Measurements from ENCODE around the gene ABLIM3.

ABLIM3 gene

GRCh38 chr5:149284501-149284900 lies 143.2 kb downstream of the ABLIM3 start:
- no peak for DNase-seq

GRCh38 chr5:149285153-149285552 lies 143.9 kb downstream of the ABLIM3 start:
- DNase-seq, result no peak

DNA sequence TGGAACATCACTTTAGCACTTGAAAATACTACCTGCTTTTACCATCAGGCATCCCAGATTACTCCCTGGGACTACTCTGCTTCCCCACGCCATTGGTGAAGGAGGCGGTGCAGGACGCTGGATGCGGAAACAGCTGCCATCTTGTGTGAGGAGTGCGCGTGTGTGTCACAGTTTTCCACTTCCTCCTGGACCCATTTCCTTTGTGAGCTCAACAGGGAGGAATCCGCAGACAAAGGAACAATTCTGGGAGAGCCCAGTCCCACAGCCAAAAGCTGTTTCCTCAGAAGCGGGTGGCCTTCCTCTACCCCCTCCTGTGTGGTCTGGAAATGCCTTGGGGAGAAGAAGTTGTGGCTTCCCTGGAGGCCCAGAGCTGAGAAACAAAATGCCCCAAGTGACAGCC lies 147.1 kb downstream of the ABLIM3 start:
- no peak for DNase-seq

DNA sequence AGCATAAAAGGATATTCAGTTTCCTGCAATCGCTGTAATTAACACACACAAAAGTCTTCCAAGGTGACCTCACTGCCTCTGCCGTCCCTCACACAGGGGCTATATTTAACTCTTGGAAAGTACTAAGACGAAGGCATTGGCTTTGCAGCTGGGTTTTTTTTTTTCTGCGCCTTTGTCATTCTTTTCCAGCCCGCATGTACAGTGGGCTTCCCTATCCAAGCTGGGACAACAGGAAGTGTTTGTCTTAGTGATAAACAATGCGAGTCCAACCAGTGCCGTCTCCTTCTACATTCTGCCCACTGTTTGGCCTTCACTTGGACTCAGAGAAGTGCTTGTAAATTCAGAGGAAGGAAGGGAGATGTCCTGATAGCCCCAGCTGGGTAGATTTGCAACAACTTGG lies 148.0 kb downstream of the ABLIM3 start:
- no peak for DNase-seq

DNA sequence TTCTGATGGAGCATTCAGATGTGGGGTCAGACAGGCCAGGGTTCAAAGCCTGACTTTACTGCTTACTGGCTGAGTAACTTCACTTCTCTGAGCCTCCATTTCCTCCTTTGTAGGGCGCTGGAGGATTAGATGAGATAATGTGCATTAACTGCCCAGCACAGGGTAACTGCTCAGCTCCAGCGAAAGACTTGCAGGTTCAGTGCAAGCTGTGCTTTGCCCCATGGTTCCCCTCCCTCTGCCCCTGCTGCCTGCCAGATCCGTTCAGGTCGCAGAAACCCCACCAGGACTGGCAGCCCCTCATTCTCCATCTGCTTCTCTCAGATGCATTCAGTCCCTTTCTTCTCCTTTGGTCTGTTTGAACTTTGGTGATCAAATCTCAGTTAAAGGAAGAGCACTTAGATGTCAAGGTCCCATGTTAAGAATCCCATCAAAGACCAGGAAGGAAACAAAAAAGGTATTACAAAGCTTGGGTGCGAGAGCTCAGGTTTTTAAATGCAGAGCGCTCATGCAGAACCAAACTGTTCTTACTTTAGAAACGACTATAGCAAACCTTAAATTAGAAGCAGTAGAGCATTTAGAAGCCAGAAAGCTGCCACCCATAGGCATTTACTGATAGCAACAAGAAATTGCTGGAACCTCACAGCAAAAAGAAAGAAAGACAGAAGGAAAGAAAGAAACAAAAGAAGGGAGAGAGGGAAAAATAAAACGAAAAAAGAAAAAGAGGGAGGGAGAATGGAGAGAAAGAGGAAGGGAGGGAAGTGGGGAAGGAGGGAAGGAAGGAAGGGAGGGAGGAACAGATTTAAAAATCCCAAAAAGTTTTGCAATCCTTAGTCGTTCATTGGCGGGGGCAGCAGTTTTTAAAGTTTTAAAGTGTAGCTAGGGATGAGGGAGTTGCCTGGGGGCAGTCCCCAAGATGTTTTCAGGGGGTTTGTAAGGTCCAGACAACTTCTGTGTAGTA lies 153.9 kb downstream of the ABLIM3 start:
- no peak for DNase-seq

DNA sequence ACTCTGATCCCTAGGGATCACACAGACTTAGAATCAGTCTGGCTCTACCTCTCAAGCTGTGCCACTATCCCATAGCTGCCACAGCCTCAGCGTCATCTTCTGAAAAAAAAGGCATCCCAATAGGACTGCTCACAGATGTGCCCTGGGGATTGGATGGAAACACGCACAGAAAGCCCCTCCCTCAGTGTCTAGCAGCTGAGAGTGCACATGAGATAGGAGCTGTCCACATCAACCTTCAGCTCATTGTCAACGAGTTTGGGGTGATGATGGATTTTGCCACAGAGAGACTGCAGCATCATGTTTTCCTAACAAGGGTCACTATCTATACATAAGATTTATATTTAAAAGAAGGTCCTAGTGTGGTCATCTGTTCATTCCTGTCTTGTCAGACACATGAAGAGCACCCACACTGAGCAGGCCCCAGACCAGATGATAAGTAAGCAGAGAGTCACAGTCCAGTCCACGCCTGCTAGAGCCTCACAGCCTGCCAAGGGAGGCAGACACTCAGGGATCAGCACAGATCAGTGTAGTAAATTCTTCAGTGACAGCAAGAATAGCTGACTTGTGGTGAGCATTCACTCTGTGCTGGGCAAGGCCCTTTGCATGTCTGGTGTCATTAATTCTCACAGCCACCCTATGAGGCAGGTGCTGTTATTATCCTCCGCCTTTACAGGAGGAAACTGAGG lies 156.2 kb downstream of the ABLIM3 start:
- DNase-seq, result no peak

- no peak for DNase-seq
These were observed 156.9 kb downstream of the ABLIM3 start for GRCh38 chr5:149298163-149298562.

- DNase-seq, result peak; percentile 46
These were observed 157.6 kb downstream of the ABLIM3 start for GRCh38 chr5:149298842-149299404.

DNA sequence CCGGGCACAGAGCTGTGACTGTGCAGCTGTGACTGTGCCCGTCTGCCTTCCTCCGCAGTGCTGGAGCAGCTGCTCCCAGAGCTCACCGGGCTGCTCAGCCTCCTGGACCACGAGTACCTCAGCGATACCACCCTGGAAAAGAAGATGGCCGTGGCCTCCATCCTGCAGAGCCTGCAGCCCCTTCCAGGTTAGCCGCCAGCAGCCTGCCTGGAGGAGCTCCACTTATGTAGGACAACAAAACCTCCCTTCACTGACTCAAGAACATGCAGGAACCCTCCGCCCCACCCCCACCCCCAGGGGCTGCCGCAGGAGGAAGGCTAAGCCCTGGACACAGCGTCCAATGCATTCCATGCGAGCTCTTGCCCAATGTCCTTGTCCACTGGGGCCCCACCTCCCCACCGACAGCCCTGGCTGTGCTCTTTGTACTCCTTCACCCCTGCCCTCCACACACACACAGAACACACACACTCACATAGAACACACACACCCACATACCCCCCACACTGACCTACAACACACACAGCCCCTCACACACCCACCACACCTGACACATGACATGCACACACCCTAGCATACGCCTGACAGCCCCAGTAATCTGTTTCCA lies 158.3 kb downstream of the ABLIM3 start:
- no peak for DNase-seq

- no peak for DNase-seq
These were observed 159.1 kb downstream of the ABLIM3 start for GRCh38 chr5:149300441-149300840.

GRCh38 chr5:149301049-149301743 lies 159.9 kb downstream of the ABLIM3 start:
- DNase-seq, result no peak

- no peak for DNase-seq
These were observed 160.6 kb downstream of the ABLIM3 start for GRCh38 chr5:149301744-149302380.

DNA sequence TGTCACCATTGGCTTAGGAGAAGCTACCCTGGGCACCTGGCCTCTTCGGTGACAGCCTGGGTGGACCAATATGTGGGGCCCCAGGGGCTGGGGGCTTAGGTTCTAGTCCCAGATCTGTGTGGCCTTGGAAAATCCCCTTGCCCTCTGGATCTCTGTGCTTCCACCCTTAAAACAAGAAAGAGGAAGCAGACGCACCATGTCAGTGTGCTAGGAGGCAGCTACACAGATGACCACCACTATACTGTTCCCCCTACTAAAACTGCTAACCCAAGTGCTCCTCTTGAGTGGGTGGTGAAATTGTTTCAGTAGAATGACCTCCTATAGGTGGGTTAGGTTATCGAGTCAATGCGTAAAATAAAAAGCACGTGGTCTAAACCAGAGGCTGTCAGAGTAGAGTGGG lies 161.3 kb downstream of the ABLIM3 start:
- no peak for DNase-seq

DNA sequence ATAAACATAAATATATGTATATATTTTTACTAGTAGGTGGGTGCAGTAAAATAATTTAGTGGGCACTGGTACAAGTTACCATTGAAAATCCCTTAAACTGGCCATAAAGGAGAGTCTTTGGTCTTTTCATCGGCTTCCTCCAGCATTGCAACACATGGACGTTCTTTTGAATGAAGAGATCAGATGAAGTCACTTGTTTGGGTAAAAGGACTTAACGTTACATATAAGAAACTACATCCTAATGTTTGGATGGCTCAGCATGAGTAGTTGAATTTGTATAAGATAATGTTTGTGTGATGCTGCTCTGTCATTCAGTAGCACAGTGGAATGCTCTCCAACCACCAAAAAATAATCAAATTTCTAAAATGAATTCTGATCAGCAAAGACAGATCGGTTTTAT lies 161.9 kb downstream of the ABLIM3 start:
- DNase-seq, result no peak

DNA sequence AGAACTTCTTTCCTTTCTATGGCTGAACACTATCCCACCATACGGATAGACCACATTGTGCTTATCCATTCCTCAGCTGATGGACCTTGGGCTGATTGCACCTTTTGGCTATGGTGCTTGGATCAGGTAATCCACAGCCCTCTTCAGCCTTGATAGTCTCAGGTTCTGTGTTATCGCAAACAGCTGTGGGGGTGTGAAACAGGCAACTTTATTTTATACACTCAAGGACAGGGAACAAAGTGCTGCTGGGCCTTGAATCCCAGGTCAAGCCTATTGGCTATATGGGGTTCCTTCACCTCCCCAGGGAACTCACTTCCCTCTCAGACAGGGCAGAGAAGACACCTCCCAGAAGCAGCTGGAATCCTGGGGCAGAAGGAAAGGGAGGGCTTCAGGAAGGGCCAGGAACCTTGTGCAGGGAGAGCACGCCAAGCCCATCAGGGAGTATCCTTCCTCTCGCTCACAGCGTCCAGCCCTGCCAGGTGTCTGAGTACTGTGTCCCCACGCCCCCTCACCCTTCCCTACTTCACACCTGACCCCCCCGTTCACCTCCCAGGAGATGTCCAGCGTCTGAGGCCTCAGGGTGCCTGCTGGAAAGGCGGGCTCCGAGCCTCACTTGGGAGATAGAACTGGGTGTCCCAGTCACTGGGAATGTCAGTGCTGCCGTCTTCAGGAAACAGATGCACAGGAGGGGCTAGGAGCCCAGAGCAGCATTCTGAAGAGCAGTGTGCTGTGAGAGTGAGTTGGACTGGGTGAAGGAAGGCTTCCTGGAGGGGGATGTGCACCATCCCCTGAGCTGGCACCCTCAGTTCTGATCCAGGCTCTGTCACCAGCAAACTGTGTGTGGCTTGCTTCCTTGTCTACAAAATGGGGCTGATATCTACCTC lies 163.1 kb downstream of the ABLIM3 start:
- no peak for DNase-seq

GRCh38 chr5:149309354-149309753 lies 168.1 kb downstream of the ABLIM3 start:
- no peak for DNase-seq
